Measurements from ENCODE around the gene IL25.

The IL25 gene

DNA sequence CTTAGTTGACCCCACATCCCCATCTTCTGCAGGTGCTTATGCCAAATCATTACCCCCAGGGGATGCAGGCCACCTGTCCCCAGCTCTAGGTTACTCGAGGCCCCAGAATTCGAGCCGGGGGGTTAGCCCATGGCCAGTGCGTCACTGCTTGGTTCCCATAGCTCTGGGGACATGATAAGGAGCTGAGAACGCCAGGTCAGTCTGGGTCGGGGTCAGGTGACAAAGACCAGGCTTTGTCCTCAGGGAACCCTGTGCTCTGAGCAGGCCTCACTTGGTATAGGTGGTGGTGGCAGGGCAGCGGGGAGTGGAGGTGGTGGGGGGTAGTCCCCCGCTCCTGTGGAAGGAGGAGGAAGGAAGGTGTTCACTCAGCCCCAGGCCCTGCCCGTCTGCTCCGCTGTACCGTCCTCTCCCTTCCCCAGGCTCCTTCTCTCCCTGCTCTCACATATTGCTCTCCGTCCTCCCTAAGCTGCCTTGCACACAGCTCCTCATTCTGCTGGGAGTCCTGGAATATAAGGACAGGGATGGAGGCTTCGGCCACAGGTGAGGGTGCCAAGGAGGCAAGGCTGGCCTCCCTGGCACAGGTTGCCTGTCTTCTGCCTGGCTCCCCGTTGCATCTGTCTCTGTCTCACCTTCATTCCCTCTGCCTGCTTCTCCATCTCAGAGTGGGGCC, 37.5 kb downstream of the IL25 start:
- Histone ChIP-seq H3K79me2 (ENCODE audit: insufficient read depth, low read length) (no peaks in the 10 kb centered on the region), H3K36me3 (ENCODE audit: low read length) (no peaks in the 10 kb centered on the region), H3K27ac (ENCODE audit: low read depth, low read length) (no peak overlapping the region), H3K9me3 (ENCODE audit: insufficient read depth, low read length) (no peaks in the 10 kb centered on the region), H3K9me2 (replicated peaks; ENCODE audit: insufficient read depth, low read length) (no peaks in the 10 kb centered on the region), H3K4me3 (ENCODE audit: insufficient read depth, low read length, poor library complexity, severe bottlenecking) (no peak overlapping the region), H2AFZ (ENCODE audit: low read depth, low read length, severe bottlenecking) (no peak overlapping the region), H3F3A (ENCODE audit: insufficient read depth) (no peaks in the 10 kb centered on the region), H3K9ac (ENCODE audit: low read length) (no peak overlapping the region), H3K4me2 (ENCODE audit: low read depth, low read length, poor library complexity, severe bottlenecking) (no peak overlapping the region), H3K27me3 (ENCODE audit: low read length) (no peaks in the 10 kb centered on the region), H4K20me1 (ENCODE audit: low read depth, low read length) (no peaks in the 10 kb centered on the region)
- TF ChIP-seq EZH2phosphoT487 (conservative IDR thresholded peaks at IDR 0.05; ENCODE audit: low read length), result no peak
- TF ChIP-seq, protein P1, sequence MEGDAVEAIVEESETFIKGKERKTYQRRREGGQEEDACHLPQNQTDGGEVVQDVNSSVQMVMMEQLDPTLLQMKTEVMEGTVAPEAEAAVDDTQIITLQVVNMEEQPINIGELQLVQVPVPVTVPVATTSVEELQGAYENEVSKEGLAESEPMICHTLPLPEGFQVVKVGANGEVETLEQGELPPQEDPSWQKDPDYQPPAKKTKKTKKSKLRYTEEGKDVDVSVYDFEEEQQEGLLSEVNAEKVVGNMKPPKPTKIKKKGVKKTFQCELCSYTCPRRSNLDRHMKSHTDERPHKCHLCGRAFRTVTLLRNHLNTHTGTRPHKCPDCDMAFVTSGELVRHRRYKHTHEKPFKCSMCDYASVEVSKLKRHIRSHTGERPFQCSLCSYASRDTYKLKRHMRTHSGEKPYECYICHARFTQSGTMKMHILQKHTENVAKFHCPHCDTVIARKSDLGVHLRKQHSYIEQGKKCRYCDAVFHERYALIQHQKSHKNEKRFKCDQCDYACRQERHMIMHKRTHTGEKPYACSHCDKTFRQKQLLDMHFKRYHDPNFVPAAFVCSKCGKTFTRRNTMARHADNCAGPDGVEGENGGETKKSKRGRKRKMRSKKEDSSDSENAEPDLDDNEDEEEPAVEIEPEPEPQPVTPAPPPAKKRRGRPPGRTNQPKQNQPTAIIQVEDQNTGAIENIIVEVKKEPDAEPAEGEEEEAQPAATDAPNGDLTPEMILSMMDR (IDR thresholded peaks at IDR 0.05; ENCODE audit: insufficient read depth, low read length, poor library complexity, severe bottlenecking), result no peak

DNA sequence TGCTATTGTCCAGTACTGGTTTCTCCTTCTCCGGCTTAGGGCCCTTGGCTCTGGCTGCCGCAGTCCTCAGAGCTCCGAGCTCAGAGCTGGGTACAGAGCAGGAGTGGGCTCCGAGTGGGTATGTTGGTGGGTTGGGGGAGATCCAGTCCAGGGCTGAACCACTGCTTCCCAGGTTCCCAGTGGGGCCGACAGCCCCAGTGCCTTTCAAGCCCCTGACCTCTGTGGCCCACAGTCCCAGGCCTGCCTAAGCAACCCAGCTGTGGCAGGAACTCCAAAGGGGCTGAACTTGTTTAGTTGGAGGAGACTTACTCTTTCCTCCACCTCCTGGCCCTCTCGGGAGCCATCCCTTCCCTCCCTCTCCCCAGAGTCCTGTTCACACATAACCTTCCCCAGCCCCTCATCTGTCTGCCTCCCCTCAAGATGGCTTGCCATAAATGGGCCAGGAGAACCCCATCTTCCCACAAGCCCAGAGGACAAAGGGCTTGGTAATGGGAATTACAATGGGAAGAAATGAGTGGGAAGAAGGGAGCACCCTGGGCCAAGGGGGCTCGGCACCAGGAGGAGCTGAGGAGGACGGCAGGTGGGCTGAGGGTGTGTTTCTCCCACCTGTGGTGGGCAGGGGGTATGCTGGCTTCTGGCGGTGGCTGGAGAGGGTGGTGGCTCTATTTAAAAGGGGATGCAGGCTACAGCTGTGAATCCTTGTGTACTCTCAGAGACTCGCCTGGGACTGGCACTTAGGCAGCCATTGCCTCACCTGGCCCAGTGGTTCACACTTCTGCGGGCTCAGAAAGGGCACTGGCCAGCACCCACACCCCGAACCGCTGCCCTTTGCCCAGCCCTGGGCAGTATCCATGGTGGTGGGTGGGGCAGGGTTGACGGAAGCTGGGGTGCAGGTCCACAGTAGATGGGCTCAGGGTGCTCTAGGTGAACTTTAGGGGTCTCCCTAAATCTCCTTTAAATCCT, 39.2 kb downstream of the IL25 start:
- H3K9ac ChIP-seq (ENCODE audit: low read length), result no peak overlapping the region
- TF ChIP-seq, protein P1 (IDR thresholded peaks at IDR 0.05; ENCODE audit: insufficient read depth, low read length, poor library complexity, severe bottlenecking), result no peak

DNA sequence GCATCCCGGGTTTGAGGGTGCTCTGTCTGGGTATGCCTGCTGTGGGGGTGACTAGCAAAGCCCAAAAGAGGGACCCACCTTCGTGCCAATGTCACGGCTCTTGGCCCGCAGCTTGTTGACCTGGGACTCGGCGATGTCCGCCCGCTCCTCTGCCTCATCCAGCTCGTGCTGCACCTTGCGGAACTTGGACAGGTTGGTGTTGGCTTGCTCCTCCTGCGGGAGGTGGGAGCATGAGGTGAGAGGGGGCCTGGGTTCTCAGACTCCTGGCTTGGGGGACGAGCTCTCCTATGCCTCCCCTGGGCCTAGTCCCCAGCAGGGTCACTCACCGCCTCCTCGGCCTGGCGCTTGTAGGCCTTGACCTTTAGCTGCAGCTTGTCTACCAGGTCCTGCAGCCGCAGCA, 41.1 kb downstream of the IL25 start:
- Histone ChIP-seq H3K4me2 (ENCODE audit: low read depth, low read length, poor library complexity, severe bottlenecking) (no peak overlapping the region), H3K79me2 (ENCODE audit: insufficient read depth, low read length) (no peaks in the 10 kb centered on the region), H3K36me3 (ENCODE audit: low read length) (no peaks in the 10 kb centered on the region), H3K9me3 (ENCODE audit: insufficient read depth, low read length) (no peaks in the 10 kb centered on the region), H2AFZ (ENCODE audit: low read depth, low read length, severe bottlenecking) (no peak overlapping the region), H3K9me2 (replicated peaks; ENCODE audit: insufficient read depth, low read length) (no peaks in the 10 kb centered on the region), H3K9ac (ENCODE audit: low read length) (no peak overlapping the region), H3K27ac (ENCODE audit: low read depth, low read length) (no peak overlapping the region), H4K20me1 (ENCODE audit: low read depth, low read length) (no peaks in the 10 kb centered on the region), H3K27me3 (ENCODE audit: low read length) (no peaks in the 10 kb centered on the region), H3K4me3 (ENCODE audit: insufficient read depth, low read length, poor library complexity, severe bottlenecking) (no peak overlapping the region), H3F3A (ENCODE audit: insufficient read depth) (no peaks in the 10 kb centered on the region)
- TF ChIP-seq, protein P1 (IDR thresholded peaks at IDR 0.05; ENCODE audit: insufficient read depth, low read length, poor library complexity, severe bottlenecking), result no peak
- TF ChIP-seq EZH2phosphoT487 (conservative IDR thresholded peaks at IDR 0.05; ENCODE audit: low read length), result no peak

More for the DNA sequence above, 39.2 kb downstream of the IL25 start:
- Histone ChIP-seq H3F3A (ENCODE audit: insufficient read depth) (no peaks in the 10 kb centered on the region), H4K20me1 (ENCODE audit: low read depth, low read length) (no peaks in the 10 kb centered on the region), H3K27me3 (ENCODE audit: low read length) (no peaks in the 10 kb centered on the region), H3K36me3 (ENCODE audit: low read length) (no peaks in the 10 kb centered on the region), H3K4me2 (ENCODE audit: low read depth, low read length, poor library complexity, severe bottlenecking) (no peak overlapping the region), H3K79me2 (ENCODE audit: insufficient read depth, low read length) (no peaks in the 10 kb centered on the region), H3K27ac (ENCODE audit: low read depth, low read length) (no peak overlapping the region), H3K9me2 (replicated peaks; ENCODE audit: insufficient read depth, low read length) (no peaks in the 10 kb centered on the region), H2AFZ (ENCODE audit: low read depth, low read length, severe bottlenecking) (no peak overlapping the region), H3K9me3 (ENCODE audit: insufficient read depth, low read length) (no peaks in the 10 kb centered on the region), H3K4me3 (ENCODE audit: insufficient read depth, low read length, poor library complexity, severe bottlenecking) (no peak overlapping the region)
